Ascending aorta (tissue), 2 donors: ENCODE data around the gene GREB1L. TPM values are rescaled to one million over a fixed set of nuclear protein-coding genes. Genes with fewer than 3 reads are reported as not detected.

ENCODE experiments used
- DNase-seq, 2 donors: peaks; one replicate each; pipeline ENCODE4 v3.0.0-alpha.2; 2019; ENCODE audit warnings: low spot score in 2 of 2
- H3K27ac ChIP-seq, 2 donors: fragments of 200-600 bp; sonication (generic); one replicate each; pipeline ENCODE4 v1.5.1; 2016 to 2017; ENCODE audit warnings: mild to moderate bottlenecking in 1 of 2
- H3K27me3 ChIP-seq: fragments of 200-600 bp; sonication (generic); one replicate; pipeline ENCODE4 v1.5.1; 2017
- H3K36me3 ChIP-seq, 2 donors: fragments of 200-600 bp; sonication (generic); one replicate each; pipeline ENCODE4 v1.5.1; 2016
- H3K4me1 ChIP-seq, 2 donors: fragments of 200-600 bp; sonication (generic); one replicate each; pipeline ENCODE4 v1.5.1; 2016 to 2017; ENCODE audit warnings: mild to moderate bottlenecking in 1 of 2
- H3K4me3 ChIP-seq, 2 donors: fragments of 200-600 bp; sonication (generic); one replicate each; pipeline ENCODE4 v1.5.1; 2016 to 2017; ENCODE audit warnings: mild to moderate bottlenecking in 1 of 2
- H3K9me3 ChIP-seq, 2 donors: fragments of 200-600 bp; sonication (generic); one replicate each; pipeline ENCODE4 v1.5.1; 2016
- CTCF ChIP-seq, 3 experiments: fragments of 200-600 bp in 2 of 3; fragments of 450-650 bp in 1 of 3; sonication (generic) in 2 of 3; IDR thresholded peaks; one replicate each; pipeline ENCODE4 v1.5.1; 2016 to 2019; ENCODE audit warnings: antibody characterized with exemption in 3 of 3, mild to moderate bottlenecking in 1 of 3, moderate library complexity in 1 of 3
- intact Hi-C: fragments of 100-400 bp; cut with DNase I; formaldehyde crosslinking; loops from one replicate; pipeline ENCODE4 v1.15.1; 2023
- total RNA-seq: library from RNA; depleted of rRNA; stranded (reverse); fragments of >200 nt; gene quantifications from one replicate; pipeline ENCODE4 v1.1.0, GENCODE V29; 2016

GREB1L gene
- total RNA-seq, 1 donor from 2014 or later = 2.2 TPM

GRCh38 chr18:21474621-21475020, 232.6 kb downstream of the GREB1L start:
- H3K9me3 ChIP-seq = no peaks in the 10 kb centered on the region
- no peaks in the 10 kb centered on the region for H3K36me3 ChIP-seq
- H3K4me3 ChIP-seq = no peak overlapping the region
- no peak for TF ChIP-seq CTCF (IDR thresholded peaks at IDR 0.05)
- no peak overlapping the region for H3K27ac ChIP-seq
- no peaks in the 10 kb centered on the region for H3K4me1 ChIP-seq
- no peaks in the 10 kb centered on the region for H3K27me3 ChIP-seq
- intact Hi-C loops = no loop called here
- no peak for DNase-seq

GRCh38 chr18:21479721-21480120, 237.7 kb downstream of the GREB1L start:
- intact Hi-C loops = no loop called here
- no peak overlapping the region for H3K27ac ChIP-seq
- H3K36me3 ChIP-seq = no peaks in the 10 kb centered on the region

DNA sequence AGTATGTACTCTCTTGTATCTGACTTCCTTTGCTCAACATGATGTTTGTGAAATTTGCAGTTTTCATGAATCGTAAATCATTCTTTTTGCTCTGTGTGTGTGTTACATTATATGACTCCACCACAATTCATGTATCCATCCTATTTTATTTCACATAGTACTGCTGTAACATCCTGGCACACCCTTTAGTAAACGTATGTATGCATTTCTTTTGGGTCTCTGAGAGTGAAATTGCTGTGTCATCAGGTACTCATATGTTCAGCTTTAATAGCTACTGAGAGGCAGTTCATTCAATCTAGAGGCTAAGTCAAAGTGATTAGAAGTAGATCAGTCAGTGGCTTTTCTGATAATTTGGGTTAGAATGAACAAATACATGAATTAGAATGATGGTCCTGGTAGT, 239.7 kb downstream of the GREB1L start:
- H3K27me3 ChIP-seq = no peaks in the 10 kb centered on the region
- intact Hi-C loops = no loop called here
- H3K4me1 ChIP-seq = no peaks in the 10 kb centered on the region
- H3K36me3 ChIP-seq = no peaks in the 10 kb centered on the region
- H3K27ac ChIP-seq = no peak overlapping the region
- no peak for TF ChIP-seq CTCF (IDR thresholded peaks at IDR 0.05)
- H3K9me3 ChIP-seq = no peaks in the 10 kb centered on the region
- DNase-seq = no peak
- no peak overlapping the region for H3K4me3 ChIP-seq

More at GRCh38 chr18:21479721-21480120, 237.7 kb downstream of the GREB1L start:
- H3K9me3 ChIP-seq = no peaks in the 10 kb centered on the region
- no peak overlapping the region for H3K4me3 ChIP-seq
- H3K27me3 ChIP-seq = no peaks in the 10 kb centered on the region
- no peak for TF ChIP-seq CTCF (IDR thresholded peaks at IDR 0.05)
- H3K4me1 ChIP-seq = no peaks in the 10 kb centered on the region
- no peak for DNase-seq

DNA sequence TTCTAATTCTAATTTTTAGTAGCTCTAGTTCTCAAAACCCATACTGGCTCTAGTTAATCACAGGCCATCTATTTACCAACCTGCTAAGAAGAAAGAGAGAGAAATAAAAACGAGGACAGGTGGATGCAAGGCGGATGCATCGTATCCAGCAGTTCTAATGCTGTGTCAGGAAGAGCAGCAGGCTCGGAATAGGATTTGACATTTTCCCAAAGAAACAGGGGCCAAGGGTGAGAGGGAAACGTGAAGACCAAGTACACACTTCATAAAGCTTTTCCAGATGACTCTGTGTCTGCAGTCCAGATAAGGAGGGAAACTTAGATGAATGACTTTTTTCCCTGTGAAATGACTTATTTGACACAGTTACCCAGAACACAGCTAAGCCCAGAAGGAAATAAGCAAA, 241.0 kb downstream of the GREB1L start:
- intact Hi-C loops = no loop called here
- Histone ChIP-seq H3K4me1 (no peaks in the 10 kb centered on the region), H3K4me3 (no peak overlapping the region), H3K36me3 (no peaks in the 10 kb centered on the region), H3K27ac (no peak overlapping the region), H3K9me3 (no peaks in the 10 kb centered on the region), H3K27me3 (no peaks in the 10 kb centered on the region)
- no peak for DNase-seq
- TF ChIP-seq CTCF (IDR thresholded peaks at IDR 0.05) = no peak

DNA sequence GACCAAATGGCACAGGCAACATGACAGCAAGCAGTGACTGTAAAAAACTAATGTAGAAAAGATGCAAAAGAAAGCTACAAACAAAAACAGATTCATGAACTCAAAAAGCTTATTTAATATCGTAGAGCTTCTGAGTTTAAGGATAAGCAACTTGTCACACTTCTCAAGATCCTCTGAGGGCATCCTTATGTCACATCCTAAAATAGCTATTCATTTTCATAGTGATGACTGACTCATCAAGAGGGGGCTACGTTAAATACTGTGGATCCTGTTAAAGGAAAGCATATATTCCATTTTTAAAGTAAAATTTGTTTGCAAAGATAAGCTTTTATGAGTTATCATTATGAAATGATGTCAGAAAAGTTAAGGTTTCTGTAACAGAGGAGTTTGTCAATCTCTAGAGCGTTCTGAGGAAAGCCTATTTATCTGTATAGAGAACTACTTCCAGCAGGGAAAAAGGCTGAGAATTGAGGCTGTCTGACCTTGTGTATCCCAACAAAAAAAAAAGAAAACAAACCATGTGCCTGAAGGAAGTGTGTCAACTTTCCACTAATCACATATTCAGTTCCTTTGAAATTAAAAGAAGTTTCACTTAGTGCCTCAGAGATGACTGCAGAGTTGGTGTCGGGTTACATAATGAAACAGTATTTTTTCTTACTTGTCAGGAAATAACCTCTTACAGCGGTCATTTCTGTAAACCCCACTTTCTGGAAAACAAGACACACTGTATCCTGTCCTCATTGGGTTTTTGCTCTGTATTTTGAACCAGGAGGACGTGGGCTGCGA, 243.0 kb downstream of the GREB1L start:
- Histone ChIP-seq H3K27me3 (no peaks in the 10 kb centered on the region), H3K4me1 (no peaks in the 10 kb centered on the region), H3K27ac (no peak overlapping the region), H3K9me3 (no peaks in the 10 kb centered on the region), H3K4me3 (no peak overlapping the region), H3K36me3 (no peaks in the 10 kb centered on the region)
- intact Hi-C loops = loop anchor here (5.0 kb wide), 2 partner anchors 117 to 367 kb away; partner anchors contain the start of gene ESCO1
- no peak for DNase-seq
- TF ChIP-seq CTCF (IDR thresholded peaks at IDR 0.05) = no peak
